K562 (cell line): ENCODE measurements around the gene ADI1. TPM values are rescaled to one million over a fixed set of nuclear protein-coding genes. Genes with fewer than 3 reads are reported as not detected.

Source experiments
- ATAC-seq: fragments of 200-7000 bp; cut with Tn5 transposase; 3 replicates; pipeline ENCODE4 v1.9.1; 2020; ENCODE audit warnings: moderate library complexity
- BruUV-seq: library from RNA; stranded (reverse); fragments of 400-500 nt; replicated peaks from 2 replicates; lab custom pipeline; 2021; lab: Mats Ljungman, UMichigan
- CTCF ChIA-PET: fragments of 300-600 bp; formaldehyde crosslinking; extraction: SDS; loops from one replicate; lab custom pipeline; 2021; ENCODE audit warnings: low intra/inter-chr PET ratio; lab: Yijun Ruan, JAX
- POLR2A ChIA-PET: fragments of 300-600, 350-650 bp; sonication (Branson Sonifier 250); formaldehyde crosslinking; extraction: SDS; loops from one replicate; lab custom pipeline; 2021; ENCODE audit warnings: antibody characterized with exemption, inconsistent platforms; lab: Yijun Ruan, JAX
- DNase-seq, 4 experiments: peaks; one replicate each; pipeline versions ENCODE4 v3.0.0 to v3.0.0-alpha.2; 2011 to 2018; ENCODE audit warnings: low spot score in 3 of 4, mixed read lengths in 3 of 4; ENCODE audit errors: extremely low read depth in 1 of 4
- FAIRE-seq: peaks from 2 replicates; lab custom pipeline; 2011; peaks lifted over from hg19 to GRCh38; lab: Jason Lieb, UNC
- H2AFZ ChIP-seq: 2 replicates; pipeline ENCODE4 v1.6.0; 2011; ENCODE audit warnings: low read depth, low read length, control low read depth, inconsistent platforms
- H3K27ac ChIP-seq: fragments of 200-600 bp; 3 replicates; pipeline ENCODE4 v1.8.0; 2011; ENCODE audit warnings: low read depth, mild to moderate bottlenecking, control low read depth, inconsistent platforms, low read length, moderate library complexity, mixed read lengths; ENCODE audit errors: extremely low read depth
- H3K27me3 ChIP-seq, 2 experiments: fragments of 300-600 bp in 1 of 2; 2 replicates in 1 of 2; 3 replicates in 1 of 2; pipeline versions ENCODE4 v1.6.0 to v1.8.0; 2011; ENCODE audit warnings: inconsistent platforms in 2 of 2, low read length in 2 of 2, mild to moderate bottlenecking in 1 of 2, mixed read lengths in 1 of 2, moderate library complexity in 1 of 2; ENCODE audit not compliant: control insufficient read depth in 2 of 2, insufficient read depth in 2 of 2
- H3K36me3 ChIP-seq: fragments of 300-600 bp; 3 replicates; pipeline ENCODE4 v1.8.0; 2011; ENCODE audit warnings: mild to moderate bottlenecking, low read length, inconsistent platforms; ENCODE audit not compliant: control insufficient read depth, insufficient read depth
- H3K4me1 ChIP-seq, 2 experiments: fragments of 200-600 bp in 1 of 2; replicated peaks in 1 of 2; 2 replicates in 1 of 2; 3 replicates in 1 of 2; pipeline versions ENCODE4 v1.5.1 to v1.8.0; 2011; ENCODE audit warnings: inconsistent platforms in 2 of 2, low read length in 2 of 2, mild to moderate bottlenecking in 1 of 2, mixed read lengths in 1 of 2, moderate library complexity in 1 of 2; ENCODE audit not compliant: control insufficient read depth in 2 of 2, insufficient read depth in 2 of 2
- H3K4me2 ChIP-seq: 2 replicates; pipeline ENCODE4 v1.6.1; 2011; ENCODE audit warnings: low read length, control low read depth, inconsistent platforms, mixed read lengths; ENCODE audit not compliant: insufficient read depth
- H3K4me3 ChIP-seq: fragments of 200-600 bp; sonication (generic), shearing (Covaris generic); 2 replicates; pipeline ENCODE4 v1.5.1; 2016; ENCODE audit warnings: control low read depth, inconsistent platforms
- H3K79me2 ChIP-seq: fragments of 200-600 bp; 3 replicates; pipeline ENCODE4 v1.8.0; 2011; ENCODE audit warnings: low read length, inconsistent platforms; ENCODE audit not compliant: control insufficient read depth, insufficient read depth
- H3K9ac ChIP-seq, 2 experiments: 2 replicates each; pipeline versions ENCODE4 v1.6.0 to v1.6.1; 2011; ENCODE audit warnings: low read depth in 2 of 2, low read length in 2 of 2, control low read depth in 1 of 2, inconsistent platforms in 1 of 2, mild to moderate bottlenecking in 1 of 2, mixed read lengths in 1 of 2; ENCODE audit not compliant: insufficient read depth in 1 of 2
- H3K9me1 ChIP-seq: one replicate; pipeline ENCODE4 v1.6.0; 2011; ENCODE audit warnings: inconsistent platforms, mild to moderate bottlenecking, low read length, moderate library complexity; ENCODE audit not compliant: control insufficient read depth, insufficient read depth
- H3K9me3 ChIP-seq: replicated peaks from 2 replicates; pipeline ENCODE4 v1.5.1; 2011; ENCODE audit warnings: low read depth, low read length, inconsistent platforms; ENCODE audit not compliant: control insufficient read depth, insufficient read depth
- H4K20me1 ChIP-seq: replicated peaks from 2 replicates; pipeline ENCODE4 v1.6.1; 2011; ENCODE audit warnings: low read length, inconsistent platforms, mixed read lengths; ENCODE audit not compliant: control insufficient read depth, insufficient read depth
- AFF1 ChIP-seq, 2 experiments: fragments of 450-650 bp; IDR thresholded peaks; 2 replicates each; pipeline ENCODE4 v1.6.1; 2018; ENCODE audit warnings: mild to moderate bottlenecking in 2 of 2, low read depth in 1 of 2; ENCODE audit not compliant: partially characterized antibody in 2 of 2
- CHD2 ChIP-seq: IDR thresholded peaks from 2 replicates; pipeline ENCODE4 v1.6.1; 2011; ENCODE audit warnings: low read depth, low read length
- CXXC5 ChIP-seq: fragments of 250-450 bp; sonication (Bioruptor Pico); IDR thresholded peaks from 2 replicates; pipeline ENCODE4 v1.8.0; 2022; ENCODE audit warnings: inconsistent platforms, mild to moderate bottlenecking, moderate library complexity
- JUN ChIP-seq, 2 experiments: sonication (generic) in 1 of 2; formaldehyde crosslinking in 1 of 2; IDR thresholded peaks; 2 replicates each; pipeline versions ENCODE4 v1.6.1 to v1.8.0; 2012 to 2022; ENCODE audit warnings: borderline replicate concordance in 2 of 2, mild to moderate bottlenecking in 2 of 2, improper control_type of control experiment in 1 of 2, low read depth in 1 of 2, low read length in 1 of 2, missing genetic modification reagents in 1 of 2
- KDM4B ChIP-seq, 2 experiments: fragments of 450-650 bp in 1 of 2; sonication (generic) in 1 of 2; IDR thresholded peaks; 2 replicates each; pipeline ENCODE4 v1.6.1; 2016 to 2017; ENCODE audit warnings: borderline replicate concordance in 2 of 2, antibody characterized with exemption in 1 of 2, low read depth in 1 of 2, mild to moderate bottlenecking in 1 of 2
- KDM5B ChIP-seq: fragments of 200-600 bp; sonication (generic); IDR thresholded peaks from 2 replicates; pipeline ENCODE4 v1.6.1; 2012; ENCODE audit warnings: low read depth, mild to moderate bottlenecking, moderate library complexity, low read length, control low read depth, inconsistent platforms; ENCODE audit not compliant: insufficient replicate concordance
- MLLT1 ChIP-seq, 2 experiments: fragments of 450-650 bp; IDR thresholded peaks; 2 replicates each; pipeline ENCODE4 v1.6.1; 2016
- MLX ChIP-seq, 2 experiments: fragments of 450-650 bp in 1 of 2; sonication (generic) in 1 of 2; formaldehyde crosslinking; conservative IDR thresholded peaks; 2 replicates each; pipeline versions ENCODE4 v1.4.0 to v1.8.1; 2020 to 2022; ENCODE audit warnings: mild to moderate bottlenecking in 1 of 2, missing genetic modification reagents in 1 of 2
- MYNN ChIP-seq, 2 experiments: sonication (generic); formaldehyde crosslinking in 1 of 2; IDR thresholded peaks; 2 replicates each; pipeline versions ENCODE4 v1.5.0 to v1.6.1; 2016 to 2020; ENCODE audit warnings: antibody characterized with exemption in 1 of 2, missing genetic modification reagents in 1 of 2
- RBM34 ChIP-seq: fragments of 200-400 bp; formaldehyde crosslinking; IDR thresholded peaks from 2 replicates; pipeline ENCODE4 v1.6.1; 2018; ENCODE audit warnings: low read length, borderline replicate concordance; ENCODE audit not compliant: insufficient read depth
- ZNF395 ChIP-seq: fragments of 200-800 bp; sonication (Bioruptor generic); IDR thresholded peaks from 2 replicates; pipeline ENCODE4 v1.6.1; 2017; ENCODE audit warnings: missing genetic modification characterization, missing compliant biosample characterization
- ZNF696 ChIP-seq: fragments of 250-450 bp; sonication (Bioruptor Pico); conservative IDR thresholded peaks from 2 replicates; pipeline ENCODE4 v1.4.0; 2020; ENCODE audit warnings: mild to moderate bottlenecking, moderate library complexity
- WGBS: fragments of 100-300 bp; shearing (Covaris generic); methylation state at CpG from one replicate; pipeline ENCODE4 v1.1.6; 2016; ENCODE audit warnings: low coverage, mixed read lengths; ENCODE audit not compliant: insufficient coverage; ENCODE audit errors: missing lambda C conversion rate; 5-methylcytosine and 5-hydroxymethylcytosine counted together
- in situ Hi-C: fragments of 300-500 bp; cut with MboI; formaldehyde crosslinking; loops from 4 replicates; pipeline ENCODE4 v1.15.0; 2018; ENCODE audit warnings: inconsistent platforms, mixed read lengths
- intact Hi-C: fragments of 100-400 bp; cut with micrococcal nuclease; formaldehyde crosslinking; loops from 2 replicates; pipeline ENCODE4 v1.14.2; 2022
- polyA plus RNA-seq, 8 experiments: library from polyadenylated mRNA; depleted of rRNA in 4 of 8; stranded (reverse) in 5 of 8; unstranded in 3 of 8; fragments of >200 nt; fragmentation: Nextera tagmentation in 2 of 8; fragmentation: Illumina TruSeq in 1 of 8; extraction: Ambion mirVana in 2 of 8; extraction: Trizol in 1 of 8; gene quantifications; 2 replicates each; pipeline versions ENCODE4 v1.2.1 to v1.2.3, GENCODE V29; 2011 to 2014; ENCODE audit warnings: inconsistent platforms in 1 of 8, missing spikeins in 1 of 8
- total RNA-seq, 7 experiments: library from RNA; depleted of rRNA in 6 of 7; stranded (reverse); fragments of >200 nt in 6 of 7; fragmentation: Illumina TruSeq in 2 of 7; extraction: Trizol in 2 of 7; gene quantifications; 2 replicates each; pipeline versions ENCODE4 v1.2.1 to v1.2.3, GENCODE V29; 2011 to 2021; ENCODE audit warnings: low replicate concordance in 1 of 7

The ADI1 gene
- total and polyA plus RNA-seq, 9 of the 15 experiments (the other 6 are each of a cell fraction or from before 2014, with no cell fraction given), result 6.1 to 51.0 (median 27.1) TPM

- WGBS, result 52% methylated on average over 8 of the region's 10 CpGs
- CTCF ChIA-PET, result interaction anchor here (0.7 kb wide), 1 partner anchor 102 kb away, joined by 3 read pairs; no protein-coding TSS in a partner anchor
- Histone ChIP-seq H3K4me3 (no peak overlapping the region), H3K36me3 (peaks cover 48% of the 10 kb centered on the region; the same call in 2 of the 3 replicates), H2AFZ (no peak overlapping the region), H3K4me1 (peaks cover 8 to 38% of the 10 kb centered on the region in 2 experiments; a peak in 4 of 5 replicates), H3K9me3 (no peaks in the 10 kb centered on the region), H3K4me2 (no peak overlapping the region), H3K9ac (no peak overlapping the region), H3K27ac (no peak overlapping the region), H3K79me2 (no peaks in the 10 kb centered on the region), H3K9me1 (peaks cover 5% of the 10 kb centered on the region), H3K27me3 (no peaks in the 10 kb centered on the region), H4K20me1 (peaks cover 3% of the 10 kb centered on the region; the same call in 1 of the 2 replicates)
- BruUV-seq, result no TSS peak
- FAIRE-seq (peak; percentile 69), ATAC-seq (no peak), DNase-seq (no peak)
- intact Hi-C loops (loop anchor here (2.0 kb wide), 1 partner anchor 188 kb away; no protein-coding TSS in a partner anchor), in situ Hi-C loops (no loop called here)
- POLR2A ChIA-PET, result no interaction called here
- TF ChIP-seq MLX (CRISPR knock-in tag; conservative IDR thresholded peaks at IDR 0.05) (no peak), CXXC5 (CRISPR knock-in tag) (no peak), MYNN (IDR thresholded peaks at IDR 0.05) (no peak), MYNN (CRISPR knock-in tag; IDR thresholded peaks at IDR 0.05) (no peak), KDM5B (no peak), CHD2 (no peak), ZNF395 (CRISPR knock-in tag) (no peak), RBM34 (no peak), AFF1 (IDR thresholded peaks at IDR 0.05; ENCODE audit: low read depth in 1 of 2, partially characterized antibody in 2 of 2) (no peak), KDM4B (IDR thresholded peaks at IDR 0.05; ENCODE audit: borderline replicate concordance in 2 of 2, low read depth in 1 of 2) (no peak), JUN (IDR thresholded peaks at IDR 0.05; ENCODE audit: borderline replicate concordance, low read depth, low read length) (no peak), JUN (CRISPR knock-in tag; IDR thresholded peaks at IDR 0.05; ENCODE audit: borderline replicate concordance) (no peak), MLLT1 (IDR thresholded peaks at IDR 0.05) (no peak), ZNF696 (CRISPR knock-in tag) (no peak)
Measured at GRCh38 chr2:3462493-3463104, 56.7 kb downstream of the ADI1 start.
